Body of pancreas (tissue), 4 donors: ENCODE measurements around the gene AFP.

Experiments used
- CTCF ChIP-seq, 7 experiments: fragments of 450-650 bp in 4 of 7; fragments of 200-600 bp in 3 of 7; sonication (generic) in 3 of 7; IDR thresholded peaks; one replicate each; pipeline ENCODE4 v1.5.1; 2016 to 2019; ENCODE audit warnings: antibody characterized with exemption in 7 of 7
- POLR2A ChIP-seq, 3 donors: fragments of 450-650 bp; IDR thresholded peaks; one replicate each; pipeline ENCODE4 v1.6.1; 2016; ENCODE audit warnings: antibody characterized with exemption in 3 of 3, mild to moderate bottlenecking in 2 of 3

DNA sequence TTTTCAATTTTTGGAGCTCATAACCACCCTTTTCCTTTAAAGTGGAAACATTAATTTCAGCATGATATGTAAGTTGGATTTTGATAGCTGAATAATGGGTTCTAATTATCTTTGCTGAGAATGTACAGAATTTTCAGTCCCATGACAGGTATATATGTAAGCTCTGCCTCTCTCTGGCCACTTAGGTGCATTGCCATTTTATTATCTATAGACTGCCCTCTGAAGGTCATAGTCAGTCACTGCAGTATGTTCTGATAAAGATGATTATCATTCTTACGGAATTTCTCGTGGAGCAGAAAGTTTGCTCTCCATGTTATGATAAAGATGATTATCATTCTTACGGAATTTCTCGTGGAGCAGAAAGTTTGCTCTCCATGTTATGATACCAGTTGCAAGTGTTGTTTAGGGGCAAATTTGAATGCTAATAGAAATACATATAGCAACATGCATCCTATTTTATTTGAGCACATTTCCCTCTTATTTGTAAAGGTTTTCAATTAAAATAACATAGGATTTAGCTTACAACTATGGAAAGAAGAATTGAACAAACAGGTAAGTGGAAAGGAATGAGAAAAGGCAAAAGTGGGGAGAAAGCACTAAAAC lies 10.4 kb downstream of the AFP start:
- TF ChIP-seq POLR2A (IDR thresholded peaks at IDR 0.05) (no peak), CTCF (IDR thresholded peaks at IDR 0.05) (peak; percentile 59 to 97 (median 95))
